Activated CD4-positive, alpha-beta T cell treated with anti-CD3 and anti-CD28 coated beads, Interleukin-2, amount 10 ng/mL, durations not matched to agents 7 days and 5 days (primary cell): ENCODE measurements around the gene CDC42EP3. TPM values are rescaled to one million over a fixed set of nuclear protein-coding genes. Genes with fewer than 3 reads are reported as not detected.

ENCODE experiments used
- CTCF ChIA-PET: fragments of 350-600 bp; sonication (Branson Sonifier 250); formaldehyde crosslinking; loops from one replicate; lab custom pipeline; 2021; ENCODE audit warnings: antibody characterized with exemption; lab: Charles Lee
- POLR2A ChIA-PET: fragments of 350-600 bp; sonication (Branson Sonifier 250); formaldehyde crosslinking; loops from one replicate; lab custom pipeline; 2021; ENCODE audit warnings: antibody characterized with exemption; lab: Charles Lee
- DNase-seq: peaks from one replicate; pipeline ENCODE4 v3.0.0-alpha.2; 2020
- H3K27ac Mint-ChIP-seq: one replicate; pipeline ENCODE4 v1.8.0; 2021; ENCODE audit warnings: mild to moderate bottlenecking, moderate library complexity, mixed read lengths
- H3K27me3 Mint-ChIP-seq: one replicate; pipeline ENCODE4 v1.8.0; 2021; ENCODE audit warnings: mixed read lengths
- H3K36me3 Mint-ChIP-seq: one replicate; pipeline ENCODE4 v1.8.0; 2021; ENCODE audit warnings: low read depth, mixed read lengths
- H3K4me1 Mint-ChIP-seq: one replicate; pipeline ENCODE4 v1.8.0; 2021; ENCODE audit warnings: mixed read lengths
- H3K4me3 Mint-ChIP-seq: one replicate; pipeline ENCODE4 v1.8.0; 2021; ENCODE audit warnings: mild to moderate bottlenecking, moderate library complexity, mixed read lengths
- H3K9me3 Mint-ChIP-seq: one replicate; pipeline ENCODE4 v1.8.0; 2021; ENCODE audit warnings: mixed read lengths
- total RNA-seq, 2 experiments: library from RNA; stranded (reverse); gene quantifications; one replicate each; pipeline ENCODE4 v1.2.3, GENCODE V29; 2021

CDC42EP3 gene
- total RNA-seq, 2 experiments from 2014 or later = 28.2 to 39.8 TPM

DNA sequence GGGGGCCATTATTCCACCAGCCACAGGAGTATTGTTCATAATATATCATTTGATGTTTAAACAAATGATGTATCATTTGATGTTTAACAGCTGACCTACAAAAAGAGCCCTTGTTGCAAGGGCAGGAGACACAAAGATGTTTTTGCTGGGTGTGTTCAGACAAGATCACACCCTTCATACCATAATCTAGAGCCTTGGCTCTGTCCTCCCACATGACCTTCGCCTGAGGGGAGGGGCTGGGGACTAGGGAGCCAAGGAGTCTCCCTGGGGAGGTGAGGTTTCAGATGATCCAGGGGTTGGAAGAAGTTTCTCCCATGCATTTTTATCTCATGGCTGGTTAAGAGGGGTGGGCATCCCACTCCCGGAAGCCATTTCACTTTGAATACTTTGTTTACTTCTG lies 33.5 kb downstream of the CDC42EP3 start:
- POLR2A ChIA-PET = no interaction called here
- Mint-ChIP-seq H3K27me3 (no peaks in the 10 kb centered on the region), H3K4me1 (peaks cover 43% of the 10 kb centered on the region), H3K36me3 (peaks cover 32% of the 10 kb centered on the region), H3K4me3 (no peak overlapping the region), H3K27ac (no peak overlapping the region), H3K9me3 (peaks cover 4% of the 10 kb centered on the region)
- DNase-seq = no peak
- CTCF ChIA-PET = interaction anchor here (0.9 kb wide), 1 partner anchor 10 kb away, joined by 3 read pairs; no protein-coding TSS in a partner anchor

DNA sequence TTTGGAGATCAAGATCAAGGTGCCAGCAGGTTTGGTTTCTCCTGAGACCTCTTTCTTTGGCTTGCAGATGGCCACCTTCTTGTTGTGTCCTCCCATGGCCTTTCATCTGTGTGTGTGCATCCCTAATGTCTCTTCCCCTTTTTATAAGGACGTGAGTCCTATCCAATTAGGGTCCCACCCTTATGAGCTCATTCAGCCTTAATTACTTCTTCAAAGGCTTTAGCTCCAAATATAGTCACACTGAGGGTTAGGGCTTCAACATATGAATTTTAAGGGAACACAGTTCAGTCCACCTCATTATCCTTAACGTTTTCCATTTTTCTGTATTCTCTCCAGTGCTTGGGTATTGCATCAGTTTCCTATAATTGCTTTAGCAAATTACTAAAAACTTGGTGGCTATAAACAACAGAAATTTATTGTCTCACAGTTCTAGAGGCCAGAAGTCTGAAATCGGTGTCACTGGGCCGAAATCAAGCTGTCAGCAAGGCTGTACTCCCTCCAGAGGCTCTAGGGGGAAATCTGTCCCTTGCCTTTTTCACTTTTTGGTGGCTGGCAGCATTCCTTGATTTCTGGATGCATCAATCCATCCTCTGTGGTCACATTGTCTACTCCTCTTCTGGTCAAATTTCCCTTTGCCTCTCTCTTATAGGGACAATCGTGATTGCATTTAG lies 34.1 kb downstream of the CDC42EP3 start:
- Mint-ChIP-seq H3K27ac (peak overlapping the region; percentile 20), H3K4me3 (no peak overlapping the region), H3K4me1 (peaks cover 43% of the 10 kb centered on the region), H3K36me3 (peaks cover 26% of the 10 kb centered on the region), H3K27me3 (no peaks in the 10 kb centered on the region), H3K9me3 (peaks cover 2% of the 10 kb centered on the region)
- no peak for DNase-seq
- ChIA-PET POLR2A (no interaction called here), CTCF (interaction anchor here (0.9 kb wide), 1 partner anchor 11 kb away, joined by 3 read pairs; no protein-coding TSS in a partner anchor)

DNA sequence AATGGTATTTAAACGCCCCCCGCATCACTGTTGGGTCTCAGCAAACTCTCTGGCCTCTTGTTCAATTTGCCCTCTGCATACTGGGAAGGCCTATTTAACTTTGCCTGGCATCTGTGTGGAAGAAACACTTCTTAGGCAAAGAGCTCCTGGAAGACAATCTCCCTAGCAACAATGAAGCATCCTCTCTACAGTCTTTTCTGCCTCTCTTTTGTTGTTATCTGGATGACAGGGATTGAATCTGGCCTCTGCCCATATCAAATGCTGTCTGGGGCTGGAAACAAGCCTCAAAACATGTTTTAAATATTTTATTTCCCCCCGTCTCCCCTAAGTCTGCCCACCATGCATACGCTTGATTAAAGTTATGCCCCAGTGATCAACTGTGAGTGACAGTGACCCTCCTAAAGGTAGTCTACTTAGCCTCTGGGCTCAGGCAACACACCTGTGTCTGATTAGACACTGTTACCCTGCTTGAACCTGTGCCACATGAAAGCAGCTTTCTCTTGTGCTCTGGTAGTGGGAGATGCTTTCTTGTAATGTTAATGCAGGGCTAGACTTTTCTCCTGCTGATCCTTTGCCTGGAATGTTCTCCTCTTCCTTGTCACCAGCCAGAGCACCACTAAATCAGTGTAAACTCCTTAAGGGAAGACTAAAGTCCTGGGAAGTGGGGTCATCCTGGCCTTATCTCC lies 34.9 kb downstream of the CDC42EP3 start:
- Mint-ChIP-seq H3K4me1 (peaks cover 40% of the 10 kb centered on the region), H3K36me3 (peaks cover 18% of the 10 kb centered on the region), H3K4me3 (no peak overlapping the region), H3K27ac (peak overlapping the region; percentile 50), H3K9me3 (peaks cover 2% of the 10 kb centered on the region), H3K27me3 (no peaks in the 10 kb centered on the region)
- DNase-seq = no peak
- CTCF ChIA-PET = no interaction called here
- POLR2A ChIA-PET = no interaction called here

DNA sequence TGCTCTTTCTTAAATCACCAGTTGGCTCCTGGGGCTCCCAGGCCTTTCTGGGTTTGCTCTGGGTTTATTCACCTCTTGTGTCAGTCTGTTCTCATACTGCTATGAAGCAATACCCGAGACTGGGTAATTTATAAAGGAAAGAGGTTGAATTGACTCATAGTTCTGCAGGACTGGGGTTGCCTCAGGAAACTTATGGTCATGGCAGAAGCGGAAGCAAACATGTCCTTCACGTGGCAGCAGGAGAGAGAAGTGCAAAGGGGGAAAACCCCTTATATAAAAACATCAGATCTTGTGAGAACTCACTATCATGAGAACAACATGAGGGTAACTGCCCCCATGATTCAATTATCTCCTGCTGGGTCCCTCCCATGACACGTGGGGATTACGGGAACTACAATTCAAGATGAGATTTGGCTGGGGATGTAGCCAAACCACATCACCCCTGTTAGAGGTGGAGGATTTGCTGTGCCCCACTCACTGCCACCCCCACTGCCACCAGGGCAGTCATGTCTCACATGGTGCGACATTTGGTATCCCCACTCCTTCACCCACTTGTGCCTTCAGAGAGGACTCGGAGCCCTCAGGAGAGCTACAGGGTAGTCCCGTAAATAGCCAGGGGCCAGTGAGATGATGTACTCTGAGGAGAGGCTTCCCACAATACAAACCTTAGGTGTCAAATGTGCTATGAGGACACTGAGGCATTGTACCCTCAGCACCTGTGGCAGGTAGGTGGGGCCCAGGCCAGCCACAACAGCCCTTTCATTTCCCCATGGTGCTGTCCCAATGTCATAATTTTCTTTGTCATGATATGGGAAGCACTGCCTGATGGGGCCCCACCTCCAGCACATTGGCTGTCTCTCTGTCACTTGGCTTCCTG lies 35.7 kb downstream of the CDC42EP3 start:
- CTCF ChIA-PET = interaction anchor here (0.7 to 1.9 kb wide), 2 partner anchors 15 to 1026 kb away, joined by 3 to 7 read pairs; no protein-coding TSS in a partner anchor
- POLR2A ChIA-PET = no interaction called here
- H3K4me1 Mint-ChIP-seq = peaks cover 44% of the 10 kb centered on the region
- DNase-seq = peak; percentile 69
- no peak overlapping the region for H3K4me3 Mint-ChIP-seq
- peak overlapping the region; percentile 64 for H3K27ac Mint-ChIP-seq
- peaks cover 2% of the 10 kb centered on the region for H3K9me3 Mint-ChIP-seq
- no peaks in the 10 kb centered on the region for H3K27me3 Mint-ChIP-seq
- H3K36me3 Mint-ChIP-seq = peaks cover 11% of the 10 kb centered on the region

DNA sequence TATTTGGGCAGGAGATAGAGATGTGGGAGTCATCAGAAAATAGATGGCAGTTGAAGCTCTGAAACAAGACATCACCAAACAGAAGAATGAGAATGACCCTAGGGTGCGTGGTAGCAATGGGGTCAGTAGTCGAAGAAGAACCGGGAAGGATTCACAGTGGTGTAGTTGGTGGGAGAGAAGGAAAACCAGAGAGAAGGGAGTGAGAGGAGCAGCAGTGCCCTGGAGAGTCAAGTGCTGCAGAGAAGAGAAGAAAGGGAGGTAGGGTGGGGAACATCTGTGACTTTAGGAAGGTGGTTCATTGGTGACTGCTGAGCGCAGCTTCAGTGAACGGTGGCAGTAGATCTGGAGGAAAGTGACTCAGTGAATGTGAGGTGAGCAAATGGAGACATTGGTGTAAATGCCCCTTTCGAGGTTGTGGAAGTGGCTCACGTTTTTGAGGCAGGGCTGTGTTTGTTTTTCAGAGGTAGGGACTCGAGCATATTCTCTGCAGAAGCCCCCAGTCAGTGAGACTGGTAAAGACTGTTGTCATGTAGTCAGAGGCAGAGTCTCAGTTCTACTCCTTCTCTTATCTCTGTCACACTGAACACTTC lies 36.4 kb downstream of the CDC42EP3 start:
- H3K4me3 Mint-ChIP-seq = no peak overlapping the region
- no peaks in the 10 kb centered on the region for H3K27me3 Mint-ChIP-seq
- H3K36me3 Mint-ChIP-seq = peaks cover 7% of the 10 kb centered on the region
- no peak for DNase-seq
- H3K9me3 Mint-ChIP-seq = peaks cover 2% of the 10 kb centered on the region
- ChIA-PET CTCF (interaction anchor here (1.9 kb wide), 1 partner anchor 15 kb away, joined by 7 read pairs; no protein-coding TSS in a partner anchor), POLR2A (no interaction called here)
- peak overlapping the region; percentile 64 for H3K27ac Mint-ChIP-seq
- H3K4me1 Mint-ChIP-seq = peaks cover 50% of the 10 kb centered on the region

DNA sequence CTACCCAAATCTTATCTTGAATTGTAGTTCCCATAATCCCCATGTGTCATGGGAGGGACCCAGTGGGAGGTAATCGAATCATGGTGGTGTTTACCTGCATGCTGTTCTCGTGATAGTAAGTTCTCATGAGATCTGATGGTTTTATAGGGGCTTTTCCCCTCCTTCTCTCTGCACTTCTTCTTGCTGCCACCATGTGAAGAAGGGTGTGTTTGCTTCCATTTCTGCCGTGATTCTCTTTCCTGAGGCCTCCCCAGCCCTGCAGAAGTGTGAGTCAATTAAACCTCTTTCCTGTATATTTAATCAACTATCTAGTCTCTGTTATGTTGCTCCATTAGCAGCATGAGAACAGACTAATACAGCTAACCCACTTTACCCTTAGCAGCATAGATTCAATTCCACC lies 37.6 kb downstream of the CDC42EP3 start:
- Mint-ChIP-seq H3K4me3 (no peak overlapping the region), H3K9me3 (peaks cover 2% of the 10 kb centered on the region), H3K27ac (peak overlapping the region; percentile 17), H3K4me1 (peaks cover 53% of the 10 kb centered on the region), H3K36me3 (peaks cover 7% of the 10 kb centered on the region), H3K27me3 (no peaks in the 10 kb centered on the region)
- POLR2A ChIA-PET = no interaction called here
- no peak for DNase-seq
- CTCF ChIA-PET = interaction anchor here (0.7 to 1.9 kb wide), 3 partner anchors 13 to 24 kb away, joined by 3 to 7 read pairs (median 4); no protein-coding TSS in a partner anchor

DNA sequence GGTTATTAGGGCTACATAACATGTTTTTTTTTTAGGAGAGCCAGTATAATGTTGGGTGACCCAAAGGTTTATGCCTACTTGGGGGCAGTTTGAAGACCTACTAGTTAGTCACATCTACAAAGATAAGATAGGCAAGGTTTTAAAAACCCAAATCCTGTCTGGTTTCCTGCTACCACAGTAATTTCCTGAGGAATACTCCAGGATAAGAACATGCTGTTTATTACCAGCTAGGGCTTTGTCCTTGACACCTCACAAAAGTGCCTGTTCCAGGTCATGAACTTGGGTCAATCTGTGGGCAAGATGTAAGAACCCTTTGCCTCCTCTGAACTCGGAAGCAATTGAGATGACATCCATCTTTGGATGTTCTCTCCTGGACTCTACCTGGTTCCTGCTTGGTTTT lies 38.2 kb downstream of the CDC42EP3 start:
- Mint-ChIP-seq H3K4me1 (peaks cover 53% of the 10 kb centered on the region), H3K27me3 (no peaks in the 10 kb centered on the region)

DNA sequence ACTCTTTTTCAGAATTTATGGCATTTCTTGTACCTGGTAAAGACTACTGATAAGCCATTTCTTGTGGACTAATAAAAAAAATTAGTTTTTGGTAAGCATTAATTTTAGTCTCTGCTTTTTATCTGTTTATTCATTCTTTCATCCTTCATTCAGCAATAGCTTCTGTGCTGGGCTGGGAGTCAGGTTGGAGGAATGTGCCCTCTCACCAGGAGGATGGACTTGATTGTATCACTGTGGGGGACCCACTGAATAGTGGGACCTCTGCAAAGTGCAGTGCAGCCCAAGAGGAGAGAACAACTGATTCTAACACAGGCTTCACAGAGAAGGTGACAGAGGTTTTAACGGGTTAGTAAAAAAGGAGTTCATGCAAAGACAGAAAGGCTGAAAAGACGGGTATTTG lies 39.1 kb downstream of the CDC42EP3 start:
- Mint-ChIP-seq H3K4me1 (peaks cover 53% of the 10 kb centered on the region), H3K27me3 (no peaks in the 10 kb centered on the region), H3K36me3 (peaks cover 7% of the 10 kb centered on the region), H3K27ac (no peak overlapping the region), H3K4me3 (no peak overlapping the region), H3K9me3 (peaks cover 2% of the 10 kb centered on the region)
- ChIA-PET POLR2A (no interaction called here), CTCF (interaction anchor here (0.9 to 1.5 kb wide), 5 partner anchors 12 to 59 kb away, joined by 3 to 4 read pairs (median 4); no protein-coding TSS in a partner anchor)
- no peak for DNase-seq

More for the DNA sequence above, 38.2 kb downstream of the CDC42EP3 start:
- peaks cover 2% of the 10 kb centered on the region for H3K9me3 Mint-ChIP-seq
- ChIA-PET POLR2A (no interaction called here), CTCF (interaction anchor here (0.6 to 1.5 kb wide), 6 partner anchors 13 to 479 kb away, joined by 3 to 4 read pairs (median 4); no protein-coding TSS in a partner anchor)
- DNase-seq = no peak
- H3K27ac Mint-ChIP-seq = no peak overlapping the region
- H3K36me3 Mint-ChIP-seq = peaks cover 7% of the 10 kb centered on the region
- no peak overlapping the region for H3K4me3 Mint-ChIP-seq

DNA sequence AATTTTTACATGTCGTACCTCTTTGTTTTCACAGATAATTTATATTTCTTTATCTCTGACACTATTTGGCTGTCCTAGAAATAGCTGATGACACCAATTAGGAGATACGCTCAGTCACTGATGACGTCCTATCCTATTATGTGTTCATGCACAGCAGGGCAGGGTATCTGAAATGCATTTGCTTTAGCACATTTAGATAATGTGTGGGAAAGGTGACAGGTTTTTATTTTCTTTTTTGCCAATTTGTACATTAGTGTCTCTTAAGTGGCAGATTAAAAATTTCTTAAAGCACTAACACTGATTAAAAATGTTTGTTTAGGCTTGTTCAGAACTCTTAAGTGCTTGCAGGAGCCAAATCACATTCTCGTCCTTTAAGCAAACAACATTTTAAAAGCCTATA lies 39.7 kb downstream of the CDC42EP3 start:
- no peak overlapping the region for H3K27ac Mint-ChIP-seq
- H3K27me3 Mint-ChIP-seq = no peaks in the 10 kb centered on the region
- ChIA-PET POLR2A (no interaction called here), CTCF (interaction anchor here (0.6 kb wide), 1 partner anchor 54 kb away, joined by 3 read pairs; no protein-coding TSS in a partner anchor)
- H3K36me3 Mint-ChIP-seq = peaks cover 7% of the 10 kb centered on the region
- H3K9me3 Mint-ChIP-seq = peaks cover 2% of the 10 kb centered on the region
- H3K4me1 Mint-ChIP-seq = peaks cover 55% of the 10 kb centered on the region
- DNase-seq = no peak
- no peak overlapping the region for H3K4me3 Mint-ChIP-seq

DNA sequence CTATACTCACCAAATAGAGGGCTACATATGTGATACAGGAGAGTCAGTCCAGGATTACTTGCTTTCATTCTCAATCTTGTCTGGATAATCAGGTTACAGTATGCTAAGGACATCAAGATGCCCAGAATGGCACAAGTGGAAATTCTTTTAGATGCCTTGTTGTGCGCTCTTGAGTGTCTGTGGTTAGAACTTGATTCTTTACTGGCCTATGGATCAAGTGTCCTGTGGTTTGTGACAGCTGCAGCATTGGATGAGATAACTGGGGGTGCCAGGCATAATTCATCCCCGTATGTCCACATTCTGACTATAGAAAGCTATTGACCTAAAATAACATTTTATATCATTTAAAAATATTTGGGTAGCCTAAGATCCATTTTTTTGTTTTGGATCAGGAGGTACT lies 40.1 kb downstream of the CDC42EP3 start:
- Mint-ChIP-seq H3K36me3 (peaks cover 7% of the 10 kb centered on the region), H3K4me1 (peaks cover 55% of the 10 kb centered on the region), H3K9me3 (peaks cover 2% of the 10 kb centered on the region), H3K27me3 (no peaks in the 10 kb centered on the region), H3K4me3 (no peak overlapping the region), H3K27ac (no peak overlapping the region)
- DNase-seq = no peak
- POLR2A ChIA-PET = no interaction called here
- CTCF ChIA-PET = interaction anchor here (0.6 kb wide), 1 partner anchor 54 kb away, joined by 3 read pairs; no protein-coding TSS in a partner anchor

DNA sequence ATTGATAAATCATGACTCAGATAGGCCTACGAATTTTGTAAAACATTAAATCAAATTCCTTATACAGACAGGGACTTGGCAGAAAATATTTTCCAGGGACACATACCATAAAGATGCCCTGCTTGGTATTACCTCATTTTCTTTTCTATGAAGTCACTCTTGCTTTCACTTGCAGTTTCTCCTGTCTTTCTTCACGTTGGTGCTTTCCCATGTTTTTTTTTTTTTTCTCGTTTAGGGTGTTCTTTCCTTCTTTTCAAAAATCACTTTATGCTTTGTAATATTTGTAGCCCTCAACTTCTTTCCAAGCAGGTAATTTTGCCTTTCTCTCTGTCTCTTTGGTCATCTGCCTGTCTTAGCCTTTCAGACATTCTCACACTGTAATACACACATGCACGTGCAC lies 40.7 kb downstream of the CDC42EP3 start:
- DNase-seq = no peak
- CTCF ChIA-PET = no interaction called here
- Mint-ChIP-seq H3K4me1 (peaks cover 55% of the 10 kb centered on the region), H3K27me3 (no peaks in the 10 kb centered on the region), H3K27ac (no peak overlapping the region), H3K36me3 (peaks cover 7% of the 10 kb centered on the region), H3K9me3 (peaks cover 2% of the 10 kb centered on the region), H3K4me3 (no peak overlapping the region)
- POLR2A ChIA-PET = no interaction called here

DNA sequence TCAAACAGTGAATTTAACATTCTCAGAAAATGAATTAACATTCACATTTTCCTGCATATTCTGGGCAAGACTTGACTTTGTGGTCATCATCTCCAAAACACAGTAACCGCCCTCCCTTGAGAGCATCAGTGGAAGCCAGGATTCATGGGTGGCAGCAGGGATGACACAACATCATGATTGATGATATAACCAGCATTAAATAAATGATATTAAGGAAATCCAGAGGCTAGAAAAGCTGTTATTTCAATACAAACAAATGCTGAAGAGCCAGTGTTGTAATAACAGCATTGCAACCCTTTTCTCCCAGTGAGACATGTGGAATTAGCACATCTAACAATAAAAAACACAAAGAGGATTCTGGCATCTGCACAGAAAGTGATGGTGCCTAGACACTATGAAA lies 41.1 kb downstream of the CDC42EP3 start:
- ChIA-PET CTCF (no interaction called here), POLR2A (no interaction called here)
- no peak overlapping the region for H3K27ac Mint-ChIP-seq
- peaks cover 2% of the 10 kb centered on the region for H3K9me3 Mint-ChIP-seq
- DNase-seq = no peak
- no peak overlapping the region for H3K4me3 Mint-ChIP-seq
- peaks cover 7% of the 10 kb centered on the region for H3K36me3 Mint-ChIP-seq
- peaks cover 55% of the 10 kb centered on the region for H3K4me1 Mint-ChIP-seq
- no peaks in the 10 kb centered on the region for H3K27me3 Mint-ChIP-seq
